ENCODE data around the gene NUDT8.
A peak's percentile ranks its signal among the peaks of the same experiment; 100 is the strongest.

Gene NUDT8

GRCh38 chr11:67585911-67586310, 43.8 kb downstream of the NUDT8 start:
- no peak for DNase-seq

DNA sequence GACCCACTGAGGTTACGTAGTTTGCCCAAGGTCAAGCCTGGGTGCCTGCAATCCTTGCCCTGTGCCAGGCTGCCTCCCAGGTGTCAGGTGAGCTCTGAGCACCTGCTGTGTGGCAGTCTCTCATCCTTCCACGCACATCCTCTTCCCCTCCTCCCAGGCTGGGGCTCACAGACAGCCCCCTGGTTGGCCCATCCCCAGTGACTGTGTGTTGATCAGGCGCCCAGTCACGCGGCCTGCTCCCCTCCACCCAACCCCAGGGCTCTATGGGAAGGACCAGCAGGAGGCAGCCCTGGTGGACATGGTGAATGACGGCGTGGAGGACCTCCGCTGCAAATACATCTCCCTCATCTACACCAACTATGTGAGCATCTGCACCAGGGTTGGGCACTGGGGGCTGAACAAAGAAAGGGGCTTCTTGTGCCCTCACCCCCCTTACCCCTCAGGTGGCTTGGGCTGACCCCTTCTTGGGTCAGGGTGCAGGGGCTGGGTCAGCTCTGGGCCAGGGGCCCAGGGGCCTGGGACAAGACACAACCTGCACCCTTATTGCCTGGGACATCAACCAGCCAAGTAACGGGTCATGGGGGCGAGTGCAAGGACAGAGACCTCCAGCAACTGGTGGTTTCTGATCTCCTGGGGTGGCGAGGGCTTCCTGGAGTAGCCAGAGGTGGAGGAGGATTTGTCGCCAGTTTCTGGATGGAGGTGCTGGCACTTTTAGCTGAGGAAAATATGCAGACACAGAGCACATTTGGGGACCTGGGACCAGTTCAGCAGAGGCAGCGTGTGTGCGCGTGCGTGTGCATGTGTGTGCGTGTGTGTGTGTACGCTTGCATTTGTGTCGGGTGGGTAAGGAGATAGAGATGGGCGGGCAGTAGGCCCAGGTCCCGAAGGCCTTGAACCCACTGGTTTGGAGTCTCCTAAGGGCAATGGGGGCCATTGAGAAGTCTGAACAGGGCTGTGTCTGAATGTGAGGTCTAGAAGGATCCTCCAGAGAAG, 44.6 kb downstream of the NUDT8 start:
- no peak for DNase-seq

DNA sequence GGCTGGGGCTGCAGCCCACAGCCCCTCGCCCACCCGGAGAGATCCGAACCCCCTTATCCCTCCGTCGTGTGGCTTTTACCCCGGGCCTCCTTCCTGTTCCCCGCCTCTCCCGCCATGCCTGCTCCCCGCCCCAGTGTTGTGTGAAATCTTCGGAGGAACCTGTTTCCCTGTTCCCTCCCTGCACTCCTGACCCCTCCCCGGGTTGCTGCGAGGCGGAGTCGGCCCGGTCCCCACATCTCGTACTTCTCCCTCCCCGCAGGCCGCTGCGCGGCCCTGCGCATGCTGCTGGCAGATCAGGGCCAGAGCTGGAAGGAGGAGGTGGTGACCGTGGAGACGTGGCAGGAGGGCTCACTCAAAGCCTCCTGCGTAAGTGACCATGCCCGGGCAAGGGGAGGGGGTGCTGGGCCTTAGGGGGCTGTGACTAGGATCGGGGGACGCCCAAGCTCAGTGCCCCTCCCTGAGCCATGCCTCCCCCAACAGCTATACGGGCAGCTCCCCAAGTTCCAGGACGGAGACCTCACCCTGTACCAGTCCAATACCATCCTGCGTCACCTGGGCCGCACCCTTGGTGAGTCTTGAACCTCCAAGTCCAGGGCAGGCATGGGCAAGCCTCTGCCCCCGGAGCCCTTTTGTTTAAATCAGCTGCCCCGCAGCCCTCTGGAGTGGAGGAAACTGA, 45.4 kb downstream of the NUDT8 start:
- DNase-seq: peak; percentile 20

- peak; percentile 70 for DNase-seq
Observed at GRCh38 chr11:67583247-67584204, 46.2 kb downstream of the NUDT8 start, which contains the start of gene GSTP1. Gene GSTP1 (plus strand): TSS chr11:67583812. CDS start chr11:67583844, 32 bp downstream.

GRCh38 chr11:67582011-67582410, 47.7 kb downstream of the NUDT8 start:
- no peak for DNase-seq

DNA sequence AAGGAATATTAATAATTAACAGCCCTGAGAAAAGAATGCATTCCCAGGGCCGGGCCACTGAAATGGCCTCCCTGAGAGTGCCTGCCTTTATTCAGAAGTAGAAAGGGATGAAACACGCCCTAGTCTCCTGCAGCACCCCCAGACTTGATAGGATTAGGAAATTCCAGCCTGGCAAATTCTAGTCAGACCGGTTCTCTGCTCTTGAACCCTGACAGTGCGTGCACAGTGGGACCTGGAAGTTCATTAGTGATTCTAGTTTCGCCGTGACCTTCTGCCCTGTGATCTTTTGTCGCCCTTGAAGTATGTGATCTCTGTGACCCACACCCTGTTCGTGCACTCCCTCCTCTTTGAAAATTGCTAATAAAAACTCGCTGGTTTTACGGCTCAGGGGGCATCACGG, 48.3 kb downstream of the NUDT8 start:
- DNase-seq: no peak

DNA sequence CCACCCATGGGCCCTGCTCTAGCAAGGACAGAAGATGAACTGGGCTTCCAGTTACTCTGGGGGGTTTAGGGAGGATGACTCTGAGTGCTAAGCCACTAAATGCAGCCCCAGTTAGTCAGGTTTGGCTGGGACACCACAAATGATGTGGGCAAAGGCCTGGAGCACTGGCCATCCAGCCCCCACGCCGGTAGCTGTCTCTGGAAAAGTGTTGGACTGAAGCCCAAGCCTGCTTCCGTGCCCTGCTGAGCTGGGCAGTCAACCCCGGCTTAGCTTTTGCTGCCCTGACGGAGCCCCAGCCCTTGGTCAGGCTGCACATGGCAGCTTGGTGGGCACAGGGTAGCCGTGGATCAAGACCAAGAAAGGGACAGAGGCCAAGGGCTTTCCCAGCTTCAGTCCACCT, 51.8 kb downstream of the NUDT8 start:
- no peak for DNase-seq

All from activated CD4-positive, alpha-beta T cell treated with anti-CD3 and anti-CD28 coated beads, Interleukin-2, amount 50 U/mL, for 1 hour (primary cell).